WTC11 (cell line): ENCODE results near the gene QRICH2. TPM values are rescaled to one million over a fixed set of nuclear protein-coding genes. Genes with fewer than 3 reads are reported as not detected.
"Not testable (repeated sequence)": the region's sequence is repeated elsewhere in the genome, so short reads cannot be mapped to it uniquely, and the experiment has no call there.

ENCODE experiments used
- ATAC-seq: fragments of 200-7000 bp; cut with Tn5 transposase; 2 replicates; pipeline ENCODE4 v1.10.0; 2021; ENCODE audit warnings: mild to moderate bottlenecking, moderate library complexity
- CTCF ChIA-PET: fragments of 300-600 bp; sonication (Branson Sonifier 250); formaldehyde crosslinking; loops from one replicate; lab custom pipeline; 2021; ENCODE audit warnings: antibody characterized with exemption; lab: Charles Lee
- POLR2A ChIA-PET: fragments of 350-600 bp; sonication (Branson Sonifier 250); formaldehyde crosslinking; loops from one replicate; lab custom pipeline; 2021; ENCODE audit warnings: antibody characterized with exemption; lab: Charles Lee
- DNase-seq: peaks from one replicate; pipeline ENCODE4 v3.0.0; 2021; ENCODE audit warnings: low spot score
- H3K27ac Mint-ChIP-seq: 2 replicates; pipeline ENCODE4 v1.8.0; 2021; ENCODE audit warnings: mixed read lengths
- H3K27me3 Mint-ChIP-seq: 2 replicates; pipeline ENCODE4 v1.8.0; 2021; ENCODE audit warnings: low read depth, mild to moderate bottlenecking, moderate library complexity, mixed read lengths
- H3K36me3 Mint-ChIP-seq: 2 replicates; pipeline ENCODE4 v1.8.0; 2021; ENCODE audit warnings: mixed read lengths
- H3K4me1 Mint-ChIP-seq: 2 replicates; pipeline ENCODE4 v1.8.0; 2022; ENCODE audit warnings: mixed read lengths
- H3K4me3 Mint-ChIP-seq: 2 replicates; pipeline ENCODE4 v1.8.0; 2021; ENCODE audit warnings: mild to moderate bottlenecking, moderate library complexity, mixed read lengths
- H3K9me3 Mint-ChIP-seq: 2 replicates; pipeline ENCODE4 v1.8.0; 2021; ENCODE audit warnings: mixed read lengths
- CREB1 ChIP-seq: sonication (generic); formaldehyde crosslinking; IDR thresholded peaks from 2 replicates; pipeline ENCODE4 v1.8.0; 2023; ENCODE audit warnings: mild to moderate bottlenecking, missing genetic modification reagents
- ELF4 ChIP-seq: sonication (generic); formaldehyde crosslinking; IDR thresholded peaks from 2 replicates; pipeline ENCODE4 v1.8.1; 2022; ENCODE audit warnings: low read depth, mild to moderate bottlenecking, moderate library complexity, missing genetic modification reagents
- HMGA2 ChIP-seq: fragments of 250-450 bp; sonication (Bioruptor Pico); IDR thresholded peaks from 2 replicates; pipeline ENCODE4 v1.4.0; 2021; ENCODE audit warnings: mild to moderate bottlenecking, moderate library complexity
- KAT7 ChIP-seq: sonication (generic); formaldehyde crosslinking; IDR thresholded peaks from 2 replicates; pipeline ENCODE4 v1.8.1; 2023; ENCODE audit warnings: missing genetic modification reagents, mild to moderate bottlenecking, borderline replicate concordance
- MXD4 ChIP-seq: fragments of 250-450 bp; sonication (Bioruptor Pico); IDR thresholded peaks from 2 replicates; pipeline ENCODE4 v1.8.0; 2021; ENCODE audit warnings: mild to moderate bottlenecking, moderate library complexity, borderline replicate concordance
- NR1H2 ChIP-seq: sonication (generic); formaldehyde crosslinking; IDR thresholded peaks from 2 replicates; pipeline ENCODE4 v1.9.0; 2021; ENCODE audit warnings: mild to moderate bottlenecking, moderate library complexity, missing genetic modification reagents
- RORB ChIP-seq: fragments of 250-450 bp; sonication (Bioruptor Pico); IDR thresholded peaks from 2 replicates; pipeline ENCODE4 v1.9.0; 2021; ENCODE audit warnings: mild to moderate bottlenecking
- SMAD3 ChIP-seq: sonication (generic); formaldehyde crosslinking; IDR thresholded peaks from 2 replicates; pipeline ENCODE4 v1.8.0; 2022; ENCODE audit warnings: missing genetic modification reagents, mild to moderate bottlenecking, borderline replicate concordance
- SP1 ChIP-seq: sonication (generic); formaldehyde crosslinking; conservative IDR thresholded peaks from 2 replicates; pipeline ENCODE4 v1.8.1; 2022; ENCODE audit warnings: missing genetic modification reagents
- TCF7 ChIP-seq: sonication (generic); formaldehyde crosslinking; IDR thresholded peaks from 2 replicates; pipeline ENCODE4 v1.8.0; 2022; ENCODE audit warnings: mild to moderate bottlenecking, low read depth, missing genetic modification reagents, moderate library complexity
- TEAD1 ChIP-seq: sonication (generic); formaldehyde crosslinking; IDR thresholded peaks from 2 replicates; pipeline ENCODE4 v1.8.0; 2022; ENCODE audit warnings: mild to moderate bottlenecking, missing genetic modification reagents
- ZNF138 ChIP-seq: sonication (generic); formaldehyde crosslinking; conservative IDR thresholded peaks from 2 replicates; pipeline ENCODE4 v1.8.1; 2022; ENCODE audit warnings: mild to moderate bottlenecking, moderate library complexity, missing genetic modification reagents
- ZNF219 ChIP-seq: sonication (generic); formaldehyde crosslinking; IDR thresholded peaks from 2 replicates; pipeline ENCODE4 v1.8.0; 2023; ENCODE audit warnings: missing genetic modification reagents, mild to moderate bottlenecking, borderline replicate concordance
- ZNF396 ChIP-seq: fragments of 250-450 bp; sonication (Bioruptor Pico); IDR thresholded peaks from 2 replicates; pipeline ENCODE4 v1.8.0; 2021; ENCODE audit warnings: mild to moderate bottlenecking, moderate library complexity, borderline replicate concordance
- total RNA-seq: library from RNA; stranded (reverse); gene quantifications from 3 replicates; pipeline ENCODE4 v1.2.3, GENCODE V29; 2021
- TF ChIP-seq, protein P1 (sequence below): fragments of 250-450 bp; sonication (Bioruptor Pico); IDR thresholded peaks from 2 replicates; pipeline ENCODE4 v1.9.0; 2021; ENCODE audit warnings: mild to moderate bottlenecking
- TF ChIP-seq, protein P2 (sequence below): sonication (generic); formaldehyde crosslinking; IDR thresholded peaks from 2 replicates; pipeline ENCODE4 v1.8.0; 2022; ENCODE audit warnings: missing genetic modification reagents
- TF ChIP-seq, protein P3 (sequence below): sonication (generic); formaldehyde crosslinking; IDR thresholded peaks from 2 replicates; pipeline ENCODE4 v1.8.0; 2022; ENCODE audit warnings: mild to moderate bottlenecking, missing genetic modification reagents
- TF ChIP-seq, protein P4 (sequence below): sonication (generic); formaldehyde crosslinking; IDR thresholded peaks from 2 replicates; pipeline ENCODE4 v1.8.0; 2023; ENCODE audit warnings: missing genetic modification reagents, mild to moderate bottlenecking, borderline replicate concordance
- TF ChIP-seq, protein P5 (sequence below): sonication (generic); formaldehyde crosslinking; conservative IDR thresholded peaks from 2 replicates; pipeline ENCODE4 v1.8.1; 2023; ENCODE audit warnings: mild to moderate bottlenecking, low read depth, missing genetic modification reagents, moderate library complexity
- TF ChIP-seq, protein P6 (sequence below): sonication (generic); formaldehyde crosslinking; IDR thresholded peaks from 2 replicates; pipeline ENCODE4 v1.8.0; 2022; ENCODE audit warnings: mild to moderate bottlenecking, missing genetic modification reagents

Gene QRICH2
- total RNA-seq, 1 experiment from 2014 or later: 1.5 TPM

DNA sequence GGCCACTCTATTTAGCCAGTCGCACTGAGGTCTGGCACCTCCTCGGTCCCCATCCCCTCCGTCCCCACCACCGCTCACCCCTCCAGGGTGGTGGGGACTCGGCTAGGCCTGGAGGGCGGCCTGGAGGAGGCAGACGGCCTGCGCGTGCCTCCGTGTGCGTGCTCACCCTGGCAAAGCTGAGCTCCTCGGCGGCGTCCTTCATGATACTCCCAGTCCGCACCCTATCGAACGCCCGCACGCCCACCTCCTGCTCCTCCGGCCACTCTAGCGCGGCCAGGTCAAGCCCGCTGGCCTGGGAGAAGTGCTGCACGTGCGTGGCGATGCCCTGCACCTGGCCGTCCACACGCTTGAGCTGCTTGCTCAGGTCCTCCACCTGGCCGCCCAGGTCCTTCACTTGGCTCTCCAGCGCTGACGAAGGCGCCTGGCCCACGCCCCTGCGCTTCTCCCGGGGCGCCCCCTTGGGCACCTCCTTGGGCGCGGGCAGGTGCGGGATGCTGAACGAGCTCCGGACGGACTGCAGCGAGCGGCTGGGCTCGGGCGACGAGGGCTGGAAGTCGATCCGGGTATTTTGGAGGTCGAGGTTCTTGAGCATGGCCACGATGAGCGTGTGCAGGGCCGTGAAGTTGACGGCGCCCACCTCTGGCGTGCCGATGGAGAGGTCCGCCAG lies 644 bp downstream of the QRICH2 start:
- peaks cover 15% of the 10 kb centered on the region; the same call in 1 of the 2 replicates for H3K36me3 Mint-ChIP-seq
- H3K4me1 Mint-ChIP-seq: no peaks in the 10 kb centered on the region
- DNase-seq: no peak
- H3K4me3 Mint-ChIP-seq: no peak overlapping the region
- no peaks in the 10 kb centered on the region for H3K27me3 Mint-ChIP-seq
- CTCF ChIA-PET: interaction anchor here (0.6 to 3.7 kb wide), 5 partner anchors 78 to 293 kb away, joined by 3 to 22 read pairs (median 3); no protein-coding TSS in a partner anchor
- H3K9me3 Mint-ChIP-seq: no peaks in the 10 kb centered on the region
- ATAC-seq: no peak
- POLR2A ChIA-PET: no interaction called here
- H3K27ac Mint-ChIP-seq: no peak overlapping the region
- no peak for TF ChIP-seq MXD4 (CRISPR knock-in tag)
- no peak for TF ChIP-seq NR1H2 (CRISPR knock-in tag)
- TF ChIP-seq, protein P1, sequence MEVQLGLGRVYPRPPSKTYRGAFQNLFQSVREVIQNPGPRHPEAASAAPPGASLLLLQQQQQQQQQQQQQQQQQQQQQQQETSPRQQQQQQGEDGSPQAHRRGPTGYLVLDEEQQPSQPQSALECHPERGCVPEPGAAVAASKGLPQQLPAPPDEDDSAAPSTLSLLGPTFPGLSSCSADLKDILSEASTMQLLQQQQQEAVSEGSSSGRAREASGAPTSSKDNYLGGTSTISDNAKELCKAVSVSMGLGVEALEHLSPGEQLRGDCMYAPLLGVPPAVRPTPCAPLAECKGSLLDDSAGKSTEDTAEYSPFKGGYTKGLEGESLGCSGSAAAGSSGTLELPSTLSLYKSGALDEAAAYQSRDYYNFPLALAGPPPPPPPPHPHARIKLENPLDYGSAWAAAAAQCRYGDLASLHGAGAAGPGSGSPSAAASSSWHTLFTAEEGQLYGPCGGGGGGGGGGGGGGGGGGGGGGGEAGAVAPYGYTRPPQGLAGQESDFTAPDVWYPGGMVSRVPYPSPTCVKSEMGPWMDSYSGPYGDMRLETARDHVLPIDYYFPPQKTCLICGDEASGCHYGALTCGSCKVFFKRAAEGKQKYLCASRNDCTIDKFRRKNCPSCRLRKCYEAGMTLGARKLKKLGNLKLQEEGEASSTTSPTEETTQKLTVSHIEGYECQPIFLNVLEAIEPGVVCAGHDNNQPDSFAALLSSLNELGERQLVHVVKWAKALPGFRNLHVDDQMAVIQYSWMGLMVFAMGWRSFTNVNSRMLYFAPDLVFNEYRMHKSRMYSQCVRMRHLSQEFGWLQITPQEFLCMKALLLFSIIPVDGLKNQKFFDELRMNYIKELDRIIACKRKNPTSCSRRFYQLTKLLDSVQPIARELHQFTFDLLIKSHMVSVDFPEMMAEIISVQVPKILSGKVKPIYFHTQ (CRISPR knock-in tag): no peak
- TF ChIP-seq ZNF138 (CRISPR knock-in tag): no peak
- TF ChIP-seq TCF7 (CRISPR knock-in tag): no peak
- TF ChIP-seq, protein P2, sequence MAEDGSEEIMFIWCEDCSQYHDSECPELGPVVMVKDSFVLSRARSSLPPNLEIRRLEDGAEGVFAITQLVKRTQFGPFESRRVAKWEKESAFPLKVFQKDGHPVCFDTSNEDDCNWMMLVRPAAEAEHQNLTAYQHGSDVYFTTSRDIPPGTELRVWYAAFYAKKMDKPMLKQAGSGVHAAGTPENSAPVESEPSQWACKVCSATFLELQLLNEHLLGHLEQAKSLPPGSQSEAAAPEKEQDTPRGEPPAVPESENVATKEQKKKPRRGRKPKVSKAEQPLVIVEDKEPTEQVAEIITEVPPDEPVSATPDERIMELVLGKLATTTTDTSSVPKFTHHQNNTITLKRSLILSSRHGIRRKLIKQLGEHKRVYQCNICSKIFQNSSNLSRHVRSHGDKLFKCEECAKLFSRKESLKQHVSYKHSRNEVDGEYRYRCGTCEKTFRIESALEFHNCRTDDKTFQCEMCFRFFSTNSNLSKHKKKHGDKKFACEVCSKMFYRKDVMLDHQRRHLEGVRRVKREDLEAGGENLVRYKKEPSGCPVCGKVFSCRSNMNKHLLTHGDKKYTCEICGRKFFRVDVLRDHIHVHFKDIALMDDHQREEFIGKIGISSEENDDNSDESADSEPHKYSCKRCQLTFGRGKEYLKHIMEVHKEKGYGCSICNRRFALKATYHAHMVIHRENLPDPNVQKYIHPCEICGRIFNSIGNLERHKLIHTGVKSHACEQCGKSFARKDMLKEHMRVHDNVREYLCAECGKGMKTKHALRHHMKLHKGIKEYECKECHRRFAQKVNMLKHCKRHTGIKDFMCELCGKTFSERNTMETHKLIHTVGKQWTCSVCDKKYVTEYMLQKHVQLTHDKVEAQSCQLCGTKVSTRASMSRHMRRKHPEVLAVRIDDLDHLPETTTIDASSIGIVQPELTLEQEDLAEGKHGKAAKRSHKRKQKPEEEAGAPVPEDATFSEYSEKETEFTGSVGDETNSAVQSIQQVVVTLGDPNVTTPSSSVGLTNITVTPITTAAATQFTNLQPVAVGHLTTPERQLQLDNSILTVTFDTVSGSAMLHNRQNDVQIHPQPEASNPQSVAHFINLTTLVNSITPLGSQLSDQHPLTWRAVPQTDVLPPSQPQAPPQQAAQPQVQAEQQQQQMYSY (CRISPR knock-in tag): no peak
- TF ChIP-seq KAT7 (CRISPR knock-in tag): no peak
- TF ChIP-seq SP1 (CRISPR knock-in tag): no peak
- TF ChIP-seq ZNF219: no peak
- no peak for TF ChIP-seq HMGA2
- TF ChIP-seq TEAD1 (CRISPR knock-in tag): no peak
- no peak for TF ChIP-seq CREB1 (CRISPR knock-in tag)
- TF ChIP-seq RORB (CRISPR knock-in tag): no peak
- TF ChIP-seq, protein P3, sequence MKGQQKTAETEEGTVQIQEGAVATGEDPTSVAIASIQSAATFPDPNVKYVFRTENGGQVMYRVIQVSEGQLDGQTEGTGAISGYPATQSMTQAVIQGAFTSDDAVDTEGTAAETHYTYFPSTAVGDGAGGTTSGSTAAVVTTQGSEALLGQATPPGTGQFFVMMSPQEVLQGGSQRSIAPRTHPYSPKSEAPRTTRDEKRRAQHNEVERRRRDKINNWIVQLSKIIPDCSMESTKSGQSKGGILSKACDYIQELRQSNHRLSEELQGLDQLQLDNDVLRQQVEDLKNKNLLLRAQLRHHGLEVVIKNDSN (CRISPR knock-in tag): no peak
- TF ChIP-seq, protein P4, sequence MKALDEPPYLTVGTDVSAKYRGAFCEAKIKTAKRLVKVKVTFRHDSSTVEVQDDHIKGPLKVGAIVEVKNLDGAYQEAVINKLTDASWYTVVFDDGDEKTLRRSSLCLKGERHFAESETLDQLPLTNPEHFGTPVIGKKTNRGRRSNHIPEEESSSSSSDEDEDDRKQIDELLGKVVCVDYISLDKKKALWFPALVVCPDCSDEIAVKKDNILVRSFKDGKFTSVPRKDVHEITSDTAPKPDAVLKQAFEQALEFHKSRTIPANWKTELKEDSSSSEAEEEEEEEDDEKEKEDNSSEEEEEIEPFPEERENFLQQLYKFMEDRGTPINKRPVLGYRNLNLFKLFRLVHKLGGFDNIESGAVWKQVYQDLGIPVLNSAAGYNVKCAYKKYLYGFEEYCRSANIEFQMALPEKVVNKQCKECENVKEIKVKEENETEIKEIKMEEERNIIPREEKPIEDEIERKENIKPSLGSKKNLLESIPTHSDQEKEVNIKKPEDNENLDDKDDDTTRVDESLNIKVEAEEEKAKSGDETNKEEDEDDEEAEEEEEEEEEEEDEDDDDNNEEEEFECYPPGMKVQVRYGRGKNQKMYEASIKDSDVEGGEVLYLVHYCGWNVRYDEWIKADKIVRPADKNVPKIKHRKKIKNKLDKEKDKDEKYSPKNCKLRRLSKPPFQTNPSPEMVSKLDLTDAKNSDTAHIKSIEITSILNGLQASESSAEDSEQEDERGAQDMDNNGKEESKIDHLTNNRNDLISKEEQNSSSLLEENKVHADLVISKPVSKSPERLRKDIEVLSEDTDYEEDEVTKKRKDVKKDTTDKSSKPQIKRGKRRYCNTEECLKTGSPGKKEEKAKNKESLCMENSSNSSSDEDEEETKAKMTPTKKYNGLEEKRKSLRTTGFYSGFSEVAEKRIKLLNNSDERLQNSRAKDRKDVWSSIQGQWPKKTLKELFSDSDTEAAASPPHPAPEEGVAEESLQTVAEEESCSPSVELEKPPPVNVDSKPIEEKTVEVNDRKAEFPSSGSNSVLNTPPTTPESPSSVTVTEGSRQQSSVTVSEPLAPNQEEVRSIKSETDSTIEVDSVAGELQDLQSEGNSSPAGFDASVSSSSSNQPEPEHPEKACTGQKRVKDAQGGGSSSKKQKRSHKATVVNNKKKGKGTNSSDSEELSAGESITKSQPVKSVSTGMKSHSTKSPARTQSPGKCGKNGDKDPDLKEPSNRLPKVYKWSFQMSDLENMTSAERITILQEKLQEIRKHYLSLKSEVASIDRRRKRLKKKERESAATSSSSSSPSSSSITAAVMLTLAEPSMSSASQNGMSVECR: no peak
- TF ChIP-seq, protein P5, sequence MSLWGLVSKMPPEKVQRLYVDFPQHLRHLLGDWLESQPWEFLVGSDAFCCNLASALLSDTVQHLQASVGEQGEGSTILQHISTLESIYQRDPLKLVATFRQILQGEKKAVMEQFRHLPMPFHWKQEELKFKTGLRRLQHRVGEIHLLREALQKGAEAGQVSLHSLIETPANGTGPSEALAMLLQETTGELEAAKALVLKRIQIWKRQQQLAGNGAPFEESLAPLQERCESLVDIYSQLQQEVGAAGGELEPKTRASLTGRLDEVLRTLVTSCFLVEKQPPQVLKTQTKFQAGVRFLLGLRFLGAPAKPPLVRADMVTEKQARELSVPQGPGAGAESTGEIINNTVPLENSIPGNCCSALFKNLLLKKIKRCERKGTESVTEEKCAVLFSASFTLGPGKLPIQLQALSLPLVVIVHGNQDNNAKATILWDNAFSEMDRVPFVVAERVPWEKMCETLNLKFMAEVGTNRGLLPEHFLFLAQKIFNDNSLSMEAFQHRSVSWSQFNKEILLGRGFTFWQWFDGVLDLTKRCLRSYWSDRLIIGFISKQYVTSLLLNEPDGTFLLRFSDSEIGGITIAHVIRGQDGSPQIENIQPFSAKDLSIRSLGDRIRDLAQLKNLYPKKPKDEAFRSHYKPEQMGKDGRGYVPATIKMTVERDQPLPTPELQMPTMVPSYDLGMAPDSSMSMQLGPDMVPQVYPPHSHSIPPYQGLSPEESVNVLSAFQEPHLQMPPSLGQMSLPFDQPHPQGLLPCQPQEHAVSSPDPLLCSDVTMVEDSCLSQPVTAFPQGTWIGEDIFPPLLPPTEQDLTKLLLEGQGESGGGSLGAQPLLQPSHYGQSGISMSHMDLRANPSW: no peak
- no peak for TF ChIP-seq ELF4 (CRISPR knock-in tag)
- TF ChIP-seq, protein P6, sequence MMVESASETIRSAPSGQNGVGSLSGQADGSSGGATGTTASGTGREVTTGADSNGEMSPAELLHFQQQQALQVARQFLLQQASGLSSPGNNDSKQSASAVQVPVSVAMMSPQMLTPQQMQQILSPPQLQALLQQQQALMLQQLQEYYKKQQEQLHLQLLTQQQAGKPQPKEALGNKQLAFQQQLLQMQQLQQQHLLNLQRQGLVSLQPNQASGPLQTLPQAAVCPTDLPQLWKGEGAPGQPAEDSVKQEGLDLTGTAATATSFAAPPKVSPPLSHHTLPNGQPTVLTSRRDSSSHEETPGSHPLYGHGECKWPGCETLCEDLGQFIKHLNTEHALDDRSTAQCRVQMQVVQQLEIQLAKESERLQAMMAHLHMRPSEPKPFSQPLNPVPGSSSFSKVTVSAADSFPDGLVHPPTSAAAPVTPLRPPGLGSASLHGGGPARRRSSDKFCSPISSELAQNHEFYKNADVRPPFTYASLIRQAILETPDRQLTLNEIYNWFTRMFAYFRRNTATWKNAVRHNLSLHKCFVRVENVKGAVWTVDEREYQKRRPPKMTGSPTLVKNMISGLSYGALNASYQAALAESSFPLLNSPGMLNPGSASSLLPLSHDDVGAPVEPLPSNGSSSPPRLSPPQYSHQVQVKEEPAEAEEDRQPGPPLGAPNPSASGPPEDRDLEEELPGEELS (CRISPR knock-in tag): no peak
- TF ChIP-seq SMAD3 (CRISPR knock-in tag): no peak
- TF ChIP-seq ZNF396 (CRISPR knock-in tag): no peak

DNA sequence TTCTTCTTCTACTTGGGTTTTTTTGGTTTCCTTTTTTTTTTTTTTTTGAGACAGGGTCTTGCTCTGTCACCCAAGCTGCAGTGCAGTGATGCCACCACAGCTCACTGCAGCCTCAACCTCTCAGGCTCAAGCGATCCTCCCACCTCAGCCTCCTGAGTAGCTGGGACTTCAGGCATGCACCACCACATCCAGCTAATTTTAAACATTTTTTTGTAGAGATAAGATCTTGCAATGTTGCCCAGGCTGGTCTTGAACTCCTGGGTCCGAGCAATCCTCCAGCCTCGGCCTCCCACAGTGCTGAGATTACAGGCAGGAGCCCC lies 3.0 kb downstream of the QRICH2 start:
- CTCF ChIA-PET: interaction anchor here (2.7 to 5.7 kb wide), 3 partner anchors 77 to 291 kb away, joined by 8 to 43 read pairs (median 11); no protein-coding TSS in a partner anchor
- H3K9me3 Mint-ChIP-seq, H3K27me3 Mint-ChIP-seq, ATAC-seq, H3K4me1 Mint-ChIP-seq, H3K27ac Mint-ChIP-seq, H3K4me3 Mint-ChIP-seq, H3K36me3 Mint-ChIP-seq, DNase-seq, POLR2A ChIA-PET: not testable (repeated sequence)
